UCSD-AML1 (cell line): Measurements from ENCODE around the gene PARP1.

Experiments
- DNase-seq: peaks from one replicate; lab custom pipeline; 2025; ENCODE audit not compliant: unreplicated experiment; lab: John Stamatoyannopoulos, UW

The PARP1 gene

GRCh38 chr1:226407199-226407496, 745 bp downstream of the PARP1 start:
- no peak for DNase-seq

GRCh38 chr1:226406401-226406881, 1.5 kb downstream of the PARP1 start:
- DNase-seq, result no peak

- peak; percentile 45 for DNase-seq
Measured at GRCh38 chr1:226405411-226405988, 2.4 kb downstream of the PARP1 start.

- no peak for DNase-seq
Measured at GRCh38 chr1:226404904-226405222, 3.0 kb downstream of the PARP1 start.

GRCh38 chr1:226404063-226404903, 3.6 kb downstream of the PARP1 start:
- no peak for DNase-seq

- peak; percentile 34 for DNase-seq
Measured at GRCh38 chr1:226403201-226404034, 4.5 kb downstream of the PARP1 start.

GRCh38 chr1:226402739-226403165, 5.1 kb downstream of the PARP1 start:
- DNase-seq, result no peak

- no peak for DNase-seq
Measured at GRCh38 chr1:226401355-226402303, 6.3 kb downstream of the PARP1 start.

GRCh38 chr1:226400519-226401354, 7.2 kb downstream of the PARP1 start:
- no peak for DNase-seq

- no peak for DNase-seq
Measured at GRCh38 chr1:226397955-226398636, 9.8 kb downstream of the PARP1 start.

- no peak for DNase-seq
Measured at GRCh38 chr1:226397011-226397926, 10.6 kb downstream of the PARP1 start.

- DNase-seq, result no peak
Measured at GRCh38 chr1:226395753-226396152, 12.1 kb downstream of the PARP1 start.

- DNase-seq, result no peak
Measured at GRCh38 chr1:226394462-226394861, 13.4 kb downstream of the PARP1 start.

GRCh38 chr1:226390681-226391080, 17.2 kb downstream of the PARP1 start:
- DNase-seq, result no peak

- no peak for DNase-seq
Measured at GRCh38 chr1:226388131-226388530, 19.8 kb downstream of the PARP1 start.

- no peak for DNase-seq
Measured at GRCh38 chr1:226384717-226385116, 23.2 kb downstream of the PARP1 start.

GRCh38 chr1:226384040-226384439, 23.9 kb downstream of the PARP1 start:
- DNase-seq, result no peak

- DNase-seq, result no peak
Measured at GRCh38 chr1:226382030-226382429, 25.9 kb downstream of the PARP1 start.
